ENCODE measurements around the gene RPS6KA5.

- no peak for TF ChIP-seq EZH2 (IDR thresholded peaks at IDR 0.05; ENCODE audit: insufficient read depth, low read length)
- no peak for TF ChIP-seq CTCF (IDR thresholded peaks at IDR 0.05; ENCODE audit: insufficient read depth, low read depth, low read length)
These were observed 99.6 kb downstream of the RPS6KA5 start for GRCh38 chr14:90960818-90961217.

Data from astrocyte (in vitro differentiated cells and primary cell).